ENCODE results near the gene EFCAB6.

DNA sequence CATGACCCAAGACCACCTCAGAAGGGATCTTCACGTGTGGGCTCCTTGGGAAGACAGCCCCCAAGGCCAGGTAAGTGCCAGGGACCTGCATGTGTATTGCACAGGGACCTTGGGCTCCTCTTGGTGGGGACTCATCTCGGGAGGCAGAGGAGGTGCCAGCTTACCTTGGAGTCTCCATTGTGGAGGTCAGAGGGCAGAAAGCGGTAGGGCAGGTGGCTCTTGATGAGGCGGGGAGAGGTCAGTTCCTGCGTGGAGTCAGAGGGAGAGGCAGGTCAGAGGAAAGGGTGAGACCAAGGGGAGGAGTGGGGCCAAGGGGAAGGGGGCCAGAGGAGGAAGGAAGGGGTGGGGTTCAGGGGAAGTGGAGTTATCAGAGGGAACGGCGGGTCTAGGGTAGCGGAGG is 27.7 kb upstream of the EFCAB6 start:
- TF ChIP-seq, protein P1, sequence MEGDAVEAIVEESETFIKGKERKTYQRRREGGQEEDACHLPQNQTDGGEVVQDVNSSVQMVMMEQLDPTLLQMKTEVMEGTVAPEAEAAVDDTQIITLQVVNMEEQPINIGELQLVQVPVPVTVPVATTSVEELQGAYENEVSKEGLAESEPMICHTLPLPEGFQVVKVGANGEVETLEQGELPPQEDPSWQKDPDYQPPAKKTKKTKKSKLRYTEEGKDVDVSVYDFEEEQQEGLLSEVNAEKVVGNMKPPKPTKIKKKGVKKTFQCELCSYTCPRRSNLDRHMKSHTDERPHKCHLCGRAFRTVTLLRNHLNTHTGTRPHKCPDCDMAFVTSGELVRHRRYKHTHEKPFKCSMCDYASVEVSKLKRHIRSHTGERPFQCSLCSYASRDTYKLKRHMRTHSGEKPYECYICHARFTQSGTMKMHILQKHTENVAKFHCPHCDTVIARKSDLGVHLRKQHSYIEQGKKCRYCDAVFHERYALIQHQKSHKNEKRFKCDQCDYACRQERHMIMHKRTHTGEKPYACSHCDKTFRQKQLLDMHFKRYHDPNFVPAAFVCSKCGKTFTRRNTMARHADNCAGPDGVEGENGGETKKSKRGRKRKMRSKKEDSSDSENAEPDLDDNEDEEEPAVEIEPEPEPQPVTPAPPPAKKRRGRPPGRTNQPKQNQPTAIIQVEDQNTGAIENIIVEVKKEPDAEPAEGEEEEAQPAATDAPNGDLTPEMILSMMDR (IDR thresholded peaks at IDR 0.05), result no peak
- TF ChIP-seq POLR2A (IDR thresholded peaks at IDR 0.05), result no peak
- no peak for TF ChIP-seq EP300 (IDR thresholded peaks at IDR 0.05; ENCODE audit: low read depth)
- no peak for TF ChIP-seq POLR2AphosphoS5 (IDR thresholded peaks at IDR 0.05)

All from transverse colon (tissue), 4 donors.